Gastrocnemius medialis (tissue), 4 donors: Measurements from ENCODE around the gene MBIP. TPM values are rescaled to one million over a fixed set of nuclear protein-coding genes. Genes with fewer than 3 reads are reported as not detected.

Experiments
- ATAC-seq, 2 donors: fragments of 150-250 bp; one replicate each; pipeline ENCODE4 v1.9.1; 2016
- DNase-seq, 2 donors: peaks; one replicate each; pipeline ENCODE4 v3.0.0-alpha.2; 2019
- H3K27ac ChIP-seq, 4 donors: fragments of 200-600 bp; sonication (generic); 1 replicate in 1 of 4; 2 replicates in 3 of 4; pipeline ENCODE4 v1.5.1; 2016 to 2018; ENCODE audit warnings: mild to moderate bottlenecking in 2 of 4, moderate library complexity in 1 of 4
- H3K27me3 ChIP-seq, 3 donors: fragments of 200-600 bp; sonication (generic) in 2 of 3; 1 replicate in 1 of 3; 2 replicates in 2 of 3; pipeline versions ENCODE4 v1.5.1 to v1.6.0; 2016 to 2019; ENCODE audit warnings: mild to moderate bottlenecking in 1 of 3, moderate library complexity in 1 of 3
- H3K36me3 ChIP-seq, 2 donors: fragments of 200-600 bp; sonication (generic) in 1 of 2; one replicate each; pipeline ENCODE4 v1.5.1; 2017 to 2018
- H3K4me1 ChIP-seq, 2 donors: fragments of 200-600 bp; sonication (generic) in 1 of 2; one replicate each; pipeline ENCODE4 v1.5.1; 2016 to 2017; ENCODE audit warnings: mild to moderate bottlenecking in 2 of 2
- H3K4me3 ChIP-seq, 4 donors: fragments of 200-600 bp; sonication (generic) in 3 of 4; 1 replicate in 1 of 4; 2 replicates in 3 of 4; pipeline ENCODE4 v1.5.1; 2016 to 2019; ENCODE audit warnings: mild to moderate bottlenecking in 2 of 4
- H3K9me3 ChIP-seq, 3 donors: fragments of 200-600 bp; sonication (generic) in 2 of 3; 1 replicate in 1 of 3; 2 replicates in 2 of 3; pipeline ENCODE4 v1.5.1; 2016 to 2019
- POLR2A ChIP-seq, 2 donors: fragments of 450-650 bp; IDR thresholded peaks; one replicate each; pipeline ENCODE4 v1.6.1; 2017; ENCODE audit warnings: antibody characterized with exemption in 2 of 2, mild to moderate bottlenecking in 2 of 2, moderate library complexity in 2 of 2
- in situ Hi-C, 4 donors: fragments of 200-750 bp; cut with MboI; loops; one replicate each; pipeline versions ENCODE4 v1.15.0 to v1.8.0; 2017; ENCODE audit warnings: low sequenced_read_pairs in 4 of 4
- intact Hi-C: fragments of 100-400 bp; cut with DNase I; formaldehyde crosslinking; loops from one replicate; pipeline ENCODE4 v1.15.1; 2023; ENCODE audit warnings: low total_unique reads
- total RNA-seq, 4 donors: library from RNA; depleted of rRNA; stranded (reverse); fragments of >200 nt; gene quantifications; one replicate each; pipeline versions ENCODE4 v1.1.0 to v1.2.3, GENCODE V29; 2016
- TF ChIP-seq, protein P1 (sequence below), 5 experiments: fragments of 450-650 bp in 3 of 5; fragments of 200-600 bp in 2 of 5; sonication (generic) in 2 of 5; IDR thresholded peaks in 4 of 5; conservative IDR thresholded peaks in 1 of 5; 1 replicate in 4 of 5; 2 replicates in 1 of 5; pipeline ENCODE4 v1.5.1; 2016 to 2019; ENCODE audit warnings: antibody characterized with exemption in 5 of 5, mild to moderate bottlenecking in 3 of 5, moderate library complexity in 3 of 5

MBIP gene
- total RNA-seq, 4 donors from 2014 or later, result 1.8 to 4.6 (median 3.5) TPM

DNA sequence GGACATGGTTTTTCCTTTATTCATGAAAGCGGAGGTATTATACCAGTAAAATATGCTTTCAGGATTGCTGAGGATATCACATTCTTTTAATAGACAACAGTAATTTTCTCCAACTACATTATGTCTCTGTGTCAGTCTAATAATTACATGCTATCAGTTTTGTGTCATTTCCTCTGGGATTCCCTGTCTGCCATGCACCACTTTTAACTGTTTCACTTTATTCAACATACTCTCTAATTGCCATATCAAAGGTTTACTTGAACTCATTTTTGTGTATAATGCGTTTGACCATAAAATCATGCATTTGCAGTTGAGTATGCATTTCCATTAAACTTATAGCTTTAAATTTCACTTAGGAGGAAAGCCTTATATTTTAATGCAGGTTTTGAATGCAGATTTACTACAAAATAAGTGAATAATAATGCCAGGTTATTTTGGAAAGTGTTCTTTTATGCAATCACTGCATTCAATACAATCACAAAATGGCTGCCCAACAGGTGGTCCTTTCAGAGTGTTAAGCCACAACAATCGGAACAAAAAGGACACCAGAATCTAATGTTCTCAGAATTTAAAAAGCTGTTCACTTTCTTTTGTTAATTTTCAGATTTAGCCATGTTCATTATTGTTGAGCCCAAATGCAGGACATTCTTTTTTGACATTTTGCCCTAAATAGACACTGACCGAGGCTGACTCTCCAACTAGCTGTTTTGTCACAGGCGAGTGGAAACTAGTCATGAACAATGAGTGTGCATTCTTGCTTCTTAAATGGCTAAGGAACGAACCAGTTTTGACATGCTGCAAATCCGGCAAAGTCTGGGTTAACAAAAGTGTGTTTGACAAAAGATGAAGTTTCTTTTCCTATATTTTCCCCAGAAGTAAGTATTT, 40.9 kb downstream of the MBIP start:
- in situ Hi-C loops, result no loop called here
- no peak overlapping the region for H3K27ac ChIP-seq
- no peak overlapping the region for H3K4me3 ChIP-seq
- no peaks in the 10 kb centered on the region for H3K36me3 ChIP-seq
- intact Hi-C loops, result no loop called here
- no peaks in the 10 kb centered on the region for H3K9me3 ChIP-seq
- no peak for ATAC-seq
- DNase-seq, result no peak
- peaks cover 0 to 40% (median 12%) of the 10 kb centered on the region in 3 donors for H3K27me3 ChIP-seq
- H3K4me1 ChIP-seq, result no peaks in the 10 kb centered on the region
- no peak for TF ChIP-seq POLR2A (IDR thresholded peaks at IDR 0.05)
- TF ChIP-seq, protein P1, sequence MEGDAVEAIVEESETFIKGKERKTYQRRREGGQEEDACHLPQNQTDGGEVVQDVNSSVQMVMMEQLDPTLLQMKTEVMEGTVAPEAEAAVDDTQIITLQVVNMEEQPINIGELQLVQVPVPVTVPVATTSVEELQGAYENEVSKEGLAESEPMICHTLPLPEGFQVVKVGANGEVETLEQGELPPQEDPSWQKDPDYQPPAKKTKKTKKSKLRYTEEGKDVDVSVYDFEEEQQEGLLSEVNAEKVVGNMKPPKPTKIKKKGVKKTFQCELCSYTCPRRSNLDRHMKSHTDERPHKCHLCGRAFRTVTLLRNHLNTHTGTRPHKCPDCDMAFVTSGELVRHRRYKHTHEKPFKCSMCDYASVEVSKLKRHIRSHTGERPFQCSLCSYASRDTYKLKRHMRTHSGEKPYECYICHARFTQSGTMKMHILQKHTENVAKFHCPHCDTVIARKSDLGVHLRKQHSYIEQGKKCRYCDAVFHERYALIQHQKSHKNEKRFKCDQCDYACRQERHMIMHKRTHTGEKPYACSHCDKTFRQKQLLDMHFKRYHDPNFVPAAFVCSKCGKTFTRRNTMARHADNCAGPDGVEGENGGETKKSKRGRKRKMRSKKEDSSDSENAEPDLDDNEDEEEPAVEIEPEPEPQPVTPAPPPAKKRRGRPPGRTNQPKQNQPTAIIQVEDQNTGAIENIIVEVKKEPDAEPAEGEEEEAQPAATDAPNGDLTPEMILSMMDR (IDR thresholded peaks at IDR 0.05 in 4 of 5, conservative IDR thresholded peaks at IDR 0.05 in 1 of 5), result no peak

DNA sequence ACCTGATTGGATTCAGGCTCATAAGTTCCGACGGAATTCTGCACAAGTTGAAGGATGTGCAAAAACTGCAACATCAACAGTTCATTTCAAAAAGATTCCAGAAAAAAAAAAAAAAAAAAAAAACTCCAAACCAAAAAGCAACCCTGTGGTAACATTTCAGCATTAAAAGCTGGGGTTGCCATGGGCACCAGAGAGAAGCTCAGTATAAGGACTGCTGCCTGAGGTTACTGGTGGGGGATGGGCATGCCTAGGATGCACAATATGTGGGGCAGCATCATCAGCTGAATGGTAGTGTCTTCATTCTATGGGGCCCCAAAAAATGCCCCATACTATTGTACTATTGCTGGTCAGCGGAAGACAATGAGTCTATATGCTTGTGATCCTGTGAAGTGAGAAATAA, 44.7 kb downstream of the MBIP start:
- H3K9me3 ChIP-seq, result no peaks in the 10 kb centered on the region
- DNase-seq, result no peak
- intact Hi-C loops, result no loop called here
- TF ChIP-seq, protein P1 (IDR thresholded peaks at IDR 0.05 in 4 of 5, conservative IDR thresholded peaks at IDR 0.05 in 1 of 5), result no peak
- TF ChIP-seq POLR2A (IDR thresholded peaks at IDR 0.05), result no peak
- H3K4me3 ChIP-seq, result no peak overlapping the region
- in situ Hi-C loops, result no loop called here
- ATAC-seq, result no peak
- H3K4me1 ChIP-seq, result peaks cover 0 to 5% of the 10 kb centered on the region in 2 donors
- no peaks in the 10 kb centered on the region for H3K36me3 ChIP-seq
- peaks cover 11 to 66% (median 43%) of the 10 kb centered on the region in 3 donors for H3K27me3 ChIP-seq
- H3K27ac ChIP-seq, result no peak overlapping the region

DNA sequence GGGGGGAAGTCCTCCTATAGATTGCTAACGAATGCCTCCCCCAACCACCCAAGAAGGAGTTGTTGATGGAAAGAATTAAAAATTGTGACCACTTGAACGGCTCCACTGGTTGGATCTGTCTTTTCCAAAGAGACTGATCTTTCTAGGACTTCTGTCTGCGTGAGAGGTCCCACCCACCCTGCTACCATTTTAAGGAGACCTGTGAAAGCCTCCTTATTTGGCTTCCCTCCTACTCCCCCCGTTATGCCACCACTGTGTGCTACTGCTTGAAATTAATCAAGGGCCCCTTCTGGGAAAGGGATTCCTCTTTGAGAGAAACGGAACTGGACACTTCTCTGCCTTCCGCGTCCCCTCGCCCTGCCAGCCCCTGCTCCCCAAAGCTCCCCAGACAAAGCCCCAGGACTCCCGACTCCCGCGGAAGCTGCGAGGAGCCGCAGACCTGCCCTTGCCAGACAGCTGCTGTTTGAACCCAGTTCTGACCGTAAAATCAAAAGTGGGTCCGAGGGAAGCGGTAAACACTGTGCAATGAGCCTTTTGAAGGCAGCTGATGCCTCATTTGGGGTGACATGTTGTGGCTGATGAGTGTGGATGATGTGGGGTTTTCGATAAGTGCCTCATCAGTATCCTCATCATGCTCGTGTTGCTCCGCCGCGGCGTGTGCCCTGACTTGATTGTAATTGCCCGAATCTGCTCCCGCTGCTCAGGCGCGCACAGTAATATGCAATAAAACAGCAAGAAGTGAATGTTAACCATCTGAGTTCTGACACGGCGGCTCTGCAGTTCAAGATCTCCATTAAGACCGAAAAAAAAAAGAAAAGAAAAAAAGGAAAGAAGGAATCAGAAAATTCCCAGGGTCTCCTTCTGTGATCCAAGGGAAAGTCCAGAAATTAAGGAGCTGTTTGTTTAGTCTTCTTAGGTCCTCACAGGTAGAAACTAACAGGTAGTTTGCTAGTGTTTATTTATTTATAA, 48.2 kb downstream of the MBIP start:
- Histone ChIP-seq H3K4me3 (peak overlapping the region in 3 of 4 donors; percentile 13 to 57 (median 35)), H3K36me3 (no peaks in the 10 kb centered on the region), H3K4me1 (peaks cover 0 to 5% of the 10 kb centered on the region in 2 donors), H3K27me3 (peaks cover 11 to 51% (median 37%) of the 10 kb centered on the region in 3 donors), H3K27ac (no peak overlapping the region), H3K9me3 (no peaks in the 10 kb centered on the region)
- in situ Hi-C loops (no loop called here), intact Hi-C loops (no loop called here)
- TF ChIP-seq POLR2A (IDR thresholded peaks at IDR 0.05), result no peak
- TF ChIP-seq, protein P1 (IDR thresholded peaks at IDR 0.05 in 4 of 5, conservative IDR thresholded peaks at IDR 0.05 in 1 of 5), result no peak
- ATAC-seq (no peak), DNase-seq (no peak)

DNA sequence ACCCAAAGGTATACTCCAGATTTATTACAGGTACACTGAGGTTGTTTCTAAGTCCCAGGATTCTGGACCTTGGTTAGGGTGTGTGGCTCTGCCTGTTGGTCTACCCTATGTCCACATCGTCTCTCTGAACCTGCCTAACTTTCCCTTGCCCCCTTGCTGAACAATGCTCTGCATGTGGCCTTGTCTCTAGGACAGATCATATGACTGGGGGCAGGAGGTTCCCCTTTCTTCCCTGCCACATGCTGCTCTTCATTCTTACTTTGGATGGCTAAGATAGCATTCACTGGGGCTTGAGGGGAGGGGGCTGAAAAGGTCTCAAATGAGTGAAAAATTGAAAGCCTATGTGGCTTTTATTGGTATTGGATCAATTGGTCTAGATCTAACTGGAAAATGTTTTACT, 49.2 kb downstream of the MBIP start:
- Histone ChIP-seq H3K27me3 (peaks cover 11 to 41% (median 37%) of the 10 kb centered on the region in 3 donors), H3K36me3 (no peaks in the 10 kb centered on the region), H3K4me1 (peaks cover 0 to 5% of the 10 kb centered on the region in 2 donors), H3K9me3 (no peaks in the 10 kb centered on the region), H3K27ac (no peak overlapping the region), H3K4me3 (no peak overlapping the region)
- in situ Hi-C loops (no loop called here), intact Hi-C loops (no loop called here)
- no peak for DNase-seq
- ATAC-seq, result no peak
- TF ChIP-seq POLR2A (IDR thresholded peaks at IDR 0.05), result no peak
- TF ChIP-seq, protein P1 (IDR thresholded peaks at IDR 0.05 in 4 of 5, conservative IDR thresholded peaks at IDR 0.05 in 1 of 5), result no peak
